Endothelial cell of umbilical vein (primary cell): ENCODE data around the gene CRYZL1. TPM values are rescaled to one million over a fixed set of nuclear protein-coding genes. Genes with fewer than 3 reads are reported as not detected.

Source experiments
- BruUV-seq: library from RNA; stranded (reverse); fragments of 400-500 nt; replicated peaks from 2 replicates; lab custom pipeline; 2021; lab: Mats Ljungman, UMichigan
- CTCF ChIA-PET: fragments of 300-600, 350-600 bp; sonication (Branson Sonifier 250); formaldehyde crosslinking; loops from one replicate; lab custom pipeline; 2021; ENCODE audit warnings: antibody characterized with exemption, inconsistent platforms; lab: Charles Lee
- POLR2A ChIA-PET: fragments of 300-600, 350-600 bp; sonication (Branson Sonifier 250); formaldehyde crosslinking; loops from one replicate; lab custom pipeline; 2021; ENCODE audit warnings: antibody characterized with exemption, inconsistent platforms; lab: Charles Lee
- DNase-seq: peaks from one replicate; pipeline ENCODE4 v3.0.0-alpha.2; 2011; ENCODE audit warnings: low read depth, low spot score
- FAIRE-seq: peaks from 2 replicates; lab custom pipeline; 2011; peaks lifted over from hg19 to GRCh38; lab: Jason Lieb, UNC
- H2AFZ ChIP-seq: 2 replicates; pipeline ENCODE4 v1.6.0; 2012; ENCODE audit warnings: low read depth, low read length, control low read depth, inconsistent platforms
- H3K27ac ChIP-seq: 2 replicates; pipeline ENCODE4 v1.5.1; 2011; ENCODE audit warnings: low read depth, mild to moderate bottlenecking, control low read depth, low read length, moderate library complexity; ENCODE audit not compliant: insufficient read depth
- H3K27me3 ChIP-seq, 2 experiments: 2 replicates each; pipeline versions ENCODE4 v1.6.0 to v1.6.1; 2011; ENCODE audit warnings: low read length in 2 of 2, mixed read lengths in 1 of 2; ENCODE audit not compliant: control insufficient read depth in 2 of 2, insufficient read depth in 2 of 2
- H3K36me3 ChIP-seq, 2 experiments: 2 replicates in 1 of 2; 3 replicates in 1 of 2; pipeline ENCODE4 v1.5.1; 2011; ENCODE audit warnings: low read length in 2 of 2, mild to moderate bottlenecking in 1 of 2, moderate library complexity in 1 of 2; ENCODE audit not compliant: control insufficient read depth in 2 of 2, insufficient read depth in 2 of 2; ENCODE audit errors: extremely low read depth in 1 of 2
- H3K4me1 ChIP-seq: 3 replicates; pipeline ENCODE4 v1.5.1; 2011; ENCODE audit warnings: mild to moderate bottlenecking, low read length; ENCODE audit not compliant: control insufficient read depth, insufficient read depth; ENCODE audit errors: extremely low read depth
- H3K4me2 ChIP-seq: 2 replicates; pipeline ENCODE4 v1.6.1; 2011; ENCODE audit warnings: low read length, control low read depth, mixed read lengths; ENCODE audit not compliant: insufficient read depth
- H3K4me3 ChIP-seq, 3 experiments: fragments of 200-600 bp in 1 of 3; sonication (generic), shearing (Covaris generic) in 1 of 3; replicated peaks in 1 of 3; 2 replicates each; pipeline ENCODE4 v1.5.1; 2011 to 2016; ENCODE audit warnings: control low read depth in 3 of 3, low read length in 3 of 3, mild to moderate bottlenecking in 2 of 3, inconsistent platforms in 1 of 3, low read depth in 1 of 3, moderate library complexity in 1 of 3; ENCODE audit not compliant: insufficient read depth in 1 of 3
- H3K79me2 ChIP-seq: 2 replicates; pipeline ENCODE4 v1.6.0; 2012; ENCODE audit warnings: low read length, inconsistent platforms; ENCODE audit not compliant: control insufficient read depth, insufficient read depth
- H3K9ac ChIP-seq: replicated peaks from 2 replicates; pipeline ENCODE3; 2011; ENCODE audit warnings: low read length, control low read depth; ENCODE audit not compliant: insufficient read depth; ENCODE audit errors: extremely low read depth
- H3K9me1 ChIP-seq: replicated peaks from 3 replicates; pipeline ENCODE4 v1.6.0; 2011; ENCODE audit warnings: mild to moderate bottlenecking, low read length; ENCODE audit not compliant: control insufficient read depth, insufficient read depth; ENCODE audit errors: extremely low read depth
- H3K9me3 ChIP-seq: replicated peaks from 2 replicates; pipeline ENCODE4 v1.5.1; 2012; ENCODE audit warnings: low read length, inconsistent platforms; ENCODE audit not compliant: control insufficient read depth, insufficient read depth
- H4K20me1 ChIP-seq: replicated peaks from 2 replicates; pipeline ENCODE3; 2011; ENCODE audit warnings: mild to moderate bottlenecking, low read length; ENCODE audit not compliant: control insufficient read depth, insufficient read depth; ENCODE audit errors: extremely low read depth
- EZH2 ChIP-seq: IDR thresholded peaks from 2 replicates; pipeline ENCODE4 v1.6.1; 2012; ENCODE audit warnings: borderline replicate concordance, low read depth, mild to moderate bottlenecking, moderate library complexity, low read length, inconsistent platforms; ENCODE audit not compliant: severe bottlenecking
- FOS ChIP-seq: IDR thresholded peaks from 2 replicates; pipeline ENCODE4 v1.6.1; 2011; ENCODE audit warnings: mild to moderate bottlenecking, low read length, moderate library complexity, borderline replicate concordance; ENCODE audit not compliant: insufficient read depth
- GATA2 ChIP-seq: IDR thresholded peaks from 2 replicates; pipeline ENCODE4 v1.7.0; 2011; ENCODE audit warnings: low read depth, mild to moderate bottlenecking, moderate library complexity, mixed read lengths, low read length; ENCODE audit not compliant: insufficient read length, insufficient read depth
- JUN ChIP-seq: IDR thresholded peaks from 2 replicates; pipeline ENCODE4 v1.6.1; 2011; ENCODE audit warnings: borderline replicate concordance, low read depth; ENCODE audit not compliant: insufficient read length, insufficient read depth
- MYC ChIP-seq: IDR thresholded peaks from one replicate; pipeline ENCODE4 v1.6.1; 2011; ENCODE audit warnings: mild to moderate bottlenecking, low read depth, low read length
- POLR2A ChIP-seq: IDR thresholded peaks from 2 replicates; pipeline ENCODE4 v1.6.1; 2012; ENCODE audit warnings: low read depth, mild to moderate bottlenecking, control low read depth, low read length
- POLR2AphosphoS5 ChIP-seq: IDR thresholded peaks from 2 replicates; pipeline ENCODE4 v1.6.1; 2012; ENCODE audit warnings: low read depth, mild to moderate bottlenecking, control low read depth, low read length, moderate library complexity; ENCODE audit not compliant: insufficient read depth
- dilution Hi-C: fragments of 300-500 bp; cut with MboI; formaldehyde crosslinking; loops from one replicate; pipeline ENCODE4 v1.15.0; 2019; ENCODE audit warnings: low sequenced_read_pairs; ENCODE audit not compliant: extremely low pct_ligation_motif_present
- intact Hi-C: fragments of 100-400 bp; cut with micrococcal nuclease; formaldehyde crosslinking; loops from one replicate; pipeline ENCODE4 v1.10.0; 2022
- polyA plus RNA-seq, 4 experiments: library from polyadenylated mRNA; depleted of rRNA in 3 of 4; stranded (reverse) in 3 of 4; unstranded in 1 of 4; fragments of >200 nt; gene quantifications; 2 replicates each; pipeline versions ENCODE4 v1.2.1 to v1.2.3, GENCODE V29; 2011 to 2012; ENCODE audit warnings: missing spikeins in 1 of 4
- total RNA-seq: library from RNA; stranded (reverse); gene quantifications from 2 replicates; pipeline ENCODE4 v1.2.3, GENCODE V29; 2021
- TF ChIP-seq, protein P1 (sequence below): IDR thresholded peaks from 2 replicates; pipeline ENCODE4 v1.6.1; 2011; ENCODE audit not compliant: insufficient read depth, insufficient read length
- TF ChIP-seq, protein P2 (sequence below), 2 donors: IDR thresholded peaks; 1 replicate in 1 of 2; 2 replicates in 1 of 2; pipeline ENCODE4 v1.5.1; 2011; ENCODE audit warnings: low read length in 2 of 2, mild to moderate bottlenecking in 2 of 2, moderate library complexity in 2 of 2, control low read depth in 1 of 2, inconsistent platforms in 1 of 2, low read depth in 1 of 2; ENCODE audit not compliant: insufficient read depth in 1 of 2; ENCODE audit errors: extremely low read depth in 1 of 2

CRYZL1 gene
- total and polyA plus RNA-seq, 2 donors (not counting 3 experiments of a cell fraction or from before 2014, with no cell fraction given), result 26.4 to 42.1 TPM

DNA sequence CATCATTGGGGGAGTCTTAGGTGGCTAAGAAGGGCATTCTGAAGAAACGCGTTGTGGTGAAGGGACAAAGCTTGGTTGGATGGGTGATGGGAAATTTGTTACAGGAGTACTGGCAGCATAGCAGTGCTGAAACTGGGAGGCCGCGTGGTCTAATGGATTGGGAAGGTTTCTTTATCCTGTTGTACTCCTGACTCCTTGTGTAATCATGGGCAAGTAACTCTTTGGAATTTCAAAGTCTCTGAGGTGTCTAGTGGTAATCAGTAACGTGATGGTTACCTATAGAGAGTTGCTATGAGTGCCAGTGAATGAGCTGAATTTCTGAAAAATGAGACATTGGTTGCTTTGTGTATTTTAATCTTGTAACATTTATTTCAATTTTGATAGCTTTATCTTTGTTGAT lies 71.5 kb downstream of the CRYZL1 start:
- ChIA-PET POLR2A (no interaction called here), CTCF (interaction anchor here (5.7 kb wide), 1 partner anchor 37 kb away, joined by 39 read pairs; no protein-coding TSS in a partner anchor)
- H3K9ac ChIP-seq, result no peak overlapping the region
- no peak overlapping the region for H2AFZ ChIP-seq
- no peaks in the 10 kb centered on the region for H3K9me1 ChIP-seq
- no peak for FAIRE-seq
- DNase-seq, result no peak
- BruUV-seq, result no TSS peak
- no peaks in the 10 kb centered on the region for H3K27me3 ChIP-seq
- peaks cover 29% of the 10 kb centered on the region for H3K79me2 ChIP-seq
- H4K20me1 ChIP-seq, result no peaks in the 10 kb centered on the region
- no peaks in the 10 kb centered on the region for H3K9me3 ChIP-seq
- no peak overlapping the region for H3K27ac ChIP-seq
- H3K36me3 ChIP-seq, result peaks cover 15 to 30% of the 10 kb centered on the region in 2 experiments
- H3K4me3 ChIP-seq, result no peak overlapping the region
- no peak overlapping the region for H3K4me2 ChIP-seq
- dilution Hi-C loops (no loop called here), intact Hi-C loops (no loop called here)
- TF ChIP-seq, protein P1, sequence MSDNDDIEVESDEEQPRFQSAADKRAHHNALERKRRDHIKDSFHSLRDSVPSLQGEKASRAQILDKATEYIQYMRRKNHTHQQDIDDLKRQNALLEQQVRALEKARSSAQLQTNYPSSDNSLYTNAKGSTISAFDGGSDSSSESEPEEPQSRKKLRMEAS, result no peak
- TF ChIP-seq POLR2AphosphoS5 (no peak), FOS (no peak), GATA2 (no peak), JUN (no peak), MYC (no peak), EZH2 (no peak), POLR2A (no peak)
- TF ChIP-seq, protein P2, sequence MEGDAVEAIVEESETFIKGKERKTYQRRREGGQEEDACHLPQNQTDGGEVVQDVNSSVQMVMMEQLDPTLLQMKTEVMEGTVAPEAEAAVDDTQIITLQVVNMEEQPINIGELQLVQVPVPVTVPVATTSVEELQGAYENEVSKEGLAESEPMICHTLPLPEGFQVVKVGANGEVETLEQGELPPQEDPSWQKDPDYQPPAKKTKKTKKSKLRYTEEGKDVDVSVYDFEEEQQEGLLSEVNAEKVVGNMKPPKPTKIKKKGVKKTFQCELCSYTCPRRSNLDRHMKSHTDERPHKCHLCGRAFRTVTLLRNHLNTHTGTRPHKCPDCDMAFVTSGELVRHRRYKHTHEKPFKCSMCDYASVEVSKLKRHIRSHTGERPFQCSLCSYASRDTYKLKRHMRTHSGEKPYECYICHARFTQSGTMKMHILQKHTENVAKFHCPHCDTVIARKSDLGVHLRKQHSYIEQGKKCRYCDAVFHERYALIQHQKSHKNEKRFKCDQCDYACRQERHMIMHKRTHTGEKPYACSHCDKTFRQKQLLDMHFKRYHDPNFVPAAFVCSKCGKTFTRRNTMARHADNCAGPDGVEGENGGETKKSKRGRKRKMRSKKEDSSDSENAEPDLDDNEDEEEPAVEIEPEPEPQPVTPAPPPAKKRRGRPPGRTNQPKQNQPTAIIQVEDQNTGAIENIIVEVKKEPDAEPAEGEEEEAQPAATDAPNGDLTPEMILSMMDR (IDR thresholded peaks at IDR 0.05; ENCODE audit: extremely low read depth in 1 of 2, insufficient read depth in 1 of 2, low read depth in 1 of 2, low read length in 2 of 2), result no peak
- H3K4me1 ChIP-seq, result no peaks in the 10 kb centered on the region
